HL-60/S4 (cell line): ENCODE data around the gene BAHCC1.

Experiments
- in situ Hi-C: fragments of 300-500 bp; cut with MboI; formaldehyde crosslinking; loops from 2 replicates; pipeline ENCODE4 v1.14.3; 2022; ENCODE audit warnings: low sequenced_read_pairs

The BAHCC1 gene

DNA sequence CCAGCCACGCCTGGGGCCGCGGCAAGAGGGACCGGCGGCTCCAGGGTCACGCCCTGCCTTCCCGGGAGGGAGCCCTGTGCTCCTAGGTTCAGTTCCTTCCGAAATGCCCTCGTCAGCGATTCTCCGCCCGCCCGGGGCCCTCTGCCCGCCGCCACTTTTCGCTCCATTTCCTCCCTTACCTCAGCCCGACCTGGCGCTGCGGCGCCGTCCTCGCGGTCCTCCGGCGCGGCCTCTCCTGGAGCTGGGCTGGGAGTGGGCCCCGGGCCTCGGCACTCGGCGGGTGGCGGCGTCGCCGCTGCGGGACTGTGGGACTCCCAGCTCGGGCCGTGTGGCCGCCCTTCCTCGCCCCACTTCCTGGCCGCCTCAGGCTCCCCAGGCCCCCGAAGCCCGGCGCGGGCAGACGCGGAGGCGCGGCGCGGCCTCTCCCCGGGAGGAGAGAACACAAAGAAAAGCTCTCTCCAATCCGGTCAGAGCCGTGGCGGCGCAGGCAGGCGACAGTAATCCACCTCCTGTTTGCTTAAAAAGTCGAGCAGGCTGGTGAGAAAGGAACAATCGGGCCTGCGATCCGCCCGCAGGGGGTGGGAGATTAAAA lies 1.6 kb downstream of the BAHCC1 start:
- in situ Hi-C loops, result no loop called here

DNA sequence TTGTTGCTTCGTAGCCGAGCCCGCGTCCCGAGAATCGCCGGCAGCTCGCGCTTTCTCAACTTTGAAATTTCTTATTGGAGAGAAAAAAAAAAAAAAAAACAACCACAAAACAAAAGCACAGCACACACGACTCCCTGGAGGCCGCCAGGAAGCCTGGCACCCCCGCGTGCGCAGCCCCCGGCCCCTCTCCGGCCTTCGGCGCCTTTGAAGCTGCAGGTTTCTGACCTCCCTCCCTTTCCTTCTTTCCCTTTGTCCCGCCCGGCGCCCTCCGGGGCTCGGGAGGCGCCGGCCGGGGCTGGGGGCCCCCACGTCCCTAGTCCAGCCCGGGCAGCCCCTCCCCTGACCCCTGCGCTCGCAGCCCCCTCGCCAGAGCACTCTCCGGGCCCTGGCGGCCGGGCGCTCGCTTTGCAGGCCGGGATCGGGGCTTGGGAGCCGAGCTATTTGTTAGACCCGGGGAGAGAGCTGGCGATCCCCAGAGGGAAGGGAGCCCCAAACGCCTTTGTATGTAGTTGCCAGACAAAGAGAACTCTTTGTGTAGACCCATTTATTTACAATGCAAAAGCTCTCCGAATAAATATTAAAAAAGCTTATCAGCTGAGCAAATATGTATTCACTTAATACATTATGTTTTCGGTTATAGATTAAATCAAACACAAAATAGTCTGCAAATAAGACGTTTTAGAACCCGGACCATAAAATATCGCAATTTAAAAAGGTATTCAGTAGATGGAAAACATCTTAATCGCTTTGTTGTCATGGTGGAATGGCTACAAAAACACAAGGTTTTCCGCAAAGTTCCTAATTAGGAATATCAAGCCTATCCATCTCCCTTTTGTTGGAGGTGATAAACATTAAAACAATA lies 2.3 kb downstream of the BAHCC1 start:
- in situ Hi-C loops, result no loop called here

DNA sequence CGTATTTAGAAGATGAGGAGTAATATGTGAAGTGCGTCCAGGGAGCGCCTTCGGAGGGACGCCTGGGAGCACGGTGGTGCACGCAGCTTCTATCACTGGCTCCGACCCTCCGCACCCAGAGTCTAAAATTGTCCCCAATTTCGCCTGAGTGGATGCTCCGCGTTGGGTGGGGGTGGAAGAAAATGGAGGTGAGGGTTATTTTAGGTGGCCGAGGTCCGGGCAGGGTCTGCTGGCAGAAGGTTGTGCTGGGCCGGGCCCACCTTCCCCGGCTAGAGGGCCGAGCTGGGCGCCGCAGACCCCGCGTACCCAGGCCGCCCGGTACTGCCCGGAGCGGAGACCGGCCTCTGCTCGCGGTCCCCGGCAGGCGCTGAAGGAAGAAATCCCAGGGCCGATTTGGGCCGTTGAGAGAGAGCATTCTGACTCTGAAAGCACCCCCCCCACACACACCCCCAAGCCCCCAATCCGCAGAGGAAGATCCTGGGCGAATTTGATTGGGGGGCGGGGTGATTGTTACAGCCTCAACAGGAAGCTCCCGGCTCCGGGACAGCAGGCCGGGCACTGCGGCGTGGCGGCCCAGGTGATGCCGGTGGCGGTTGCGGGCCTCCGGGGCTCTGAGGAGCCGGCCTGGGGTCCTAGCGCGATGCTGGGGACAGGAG lies 3.0 kb downstream of the BAHCC1 start:
- in situ Hi-C loops, result no loop called here

DNA sequence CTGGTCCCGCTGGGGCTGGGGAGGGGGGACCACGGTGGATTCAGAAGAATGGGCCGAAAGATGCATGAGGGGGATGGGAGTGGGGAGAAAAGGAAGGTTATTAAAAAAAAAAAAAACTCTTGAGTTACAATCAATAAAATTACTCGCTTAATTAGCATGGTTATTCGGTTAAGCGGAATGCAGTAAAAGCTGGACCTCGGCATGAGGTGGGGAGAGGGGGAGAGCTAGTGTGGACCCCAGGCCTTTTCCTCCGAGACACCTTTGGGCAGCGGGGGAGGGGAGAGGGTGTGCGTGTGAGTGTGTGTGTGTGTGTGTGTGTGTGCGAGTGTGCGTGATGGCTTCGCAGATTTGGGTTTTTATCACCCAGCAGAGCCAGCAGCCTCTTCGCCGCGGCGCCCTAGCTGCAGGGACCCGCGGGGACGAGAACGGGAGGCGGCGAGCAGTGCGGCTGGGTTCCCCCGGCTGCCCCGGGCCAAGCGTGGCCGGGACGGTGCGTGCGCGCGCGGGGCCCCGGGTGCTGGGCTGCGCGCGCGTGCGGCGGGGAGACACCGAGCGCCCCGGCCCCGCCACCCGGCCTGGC lies 3.7 kb downstream of the BAHCC1 start:
- in situ Hi-C loops, result no loop called here

DNA sequence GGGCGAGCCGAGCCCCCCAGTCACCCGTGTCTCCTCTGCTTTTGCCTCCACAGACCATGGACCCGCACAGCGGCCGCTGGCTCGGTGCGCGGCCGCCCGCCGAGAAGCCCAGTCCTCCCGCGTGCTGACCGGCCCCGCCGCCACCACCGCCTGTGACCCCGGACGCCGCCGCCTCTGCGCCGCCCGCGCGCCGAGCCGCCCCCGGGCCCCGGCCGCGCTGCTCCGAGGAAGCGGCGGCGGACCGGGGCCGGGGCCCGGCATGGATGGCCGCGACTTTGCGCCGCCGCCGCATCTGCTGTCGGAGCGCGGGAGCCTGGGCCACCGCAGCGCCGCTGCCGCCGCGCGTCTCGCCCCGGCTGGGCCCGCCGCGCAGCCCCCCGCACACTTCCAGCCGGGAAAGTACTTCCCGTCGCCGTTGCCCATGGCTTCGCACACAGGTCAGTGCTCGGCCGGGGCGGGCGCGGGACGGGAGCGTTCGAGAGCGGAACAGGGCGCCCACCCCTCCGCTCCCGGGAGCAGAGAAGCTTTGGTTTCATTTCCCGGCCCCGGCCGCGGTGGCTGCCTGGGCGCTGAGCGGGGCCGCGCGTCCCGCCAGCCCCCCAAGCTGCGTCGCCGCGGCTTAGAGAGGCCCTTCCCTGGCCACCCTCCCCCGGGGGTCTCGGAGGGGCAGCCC lies 4.4 kb downstream of the BAHCC1 start:
- in situ Hi-C loops, result no loop called here

DNA sequence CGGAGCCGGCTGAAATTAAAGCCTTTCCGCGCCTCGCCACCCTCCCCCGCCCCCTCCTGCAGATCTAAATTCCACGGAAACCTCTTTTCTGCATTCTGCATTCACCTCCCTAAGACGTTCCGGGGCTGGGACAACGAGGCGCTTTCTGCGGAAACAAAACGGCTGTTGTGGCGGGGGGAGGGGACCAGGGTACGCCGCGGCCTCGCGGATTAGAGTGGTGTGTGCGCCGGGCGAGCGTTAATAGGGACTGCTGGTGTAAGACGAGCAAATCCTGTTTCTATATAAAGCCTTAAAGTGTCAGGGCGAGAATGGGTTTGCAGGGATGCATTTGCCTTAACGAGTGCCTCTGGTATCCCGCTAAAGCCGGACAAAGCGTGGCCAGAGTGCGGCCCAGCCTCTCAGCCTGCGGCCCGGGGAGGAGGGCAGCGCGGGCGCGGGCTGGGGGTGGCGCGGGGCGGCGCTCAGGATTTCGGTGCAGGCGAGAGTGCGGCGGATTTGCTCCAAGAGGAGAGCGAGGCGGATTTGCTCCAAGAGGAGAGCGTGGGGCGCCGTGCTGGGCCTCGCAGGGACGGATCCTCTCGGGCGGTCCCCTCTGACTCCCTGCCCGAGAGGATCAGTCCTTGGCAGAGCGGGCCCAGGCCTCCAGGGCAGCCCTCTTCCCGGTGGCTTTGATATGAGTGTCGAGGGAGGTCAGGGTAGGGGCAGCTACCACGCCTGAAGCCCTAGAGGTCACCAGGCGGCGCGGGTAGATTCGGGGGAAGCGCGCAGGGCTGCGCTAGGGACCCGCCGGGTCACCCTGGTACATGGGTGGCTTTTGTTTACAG lies 5.1 kb downstream of the BAHCC1 start:
- in situ Hi-C loops, result no loop called here

DNA sequence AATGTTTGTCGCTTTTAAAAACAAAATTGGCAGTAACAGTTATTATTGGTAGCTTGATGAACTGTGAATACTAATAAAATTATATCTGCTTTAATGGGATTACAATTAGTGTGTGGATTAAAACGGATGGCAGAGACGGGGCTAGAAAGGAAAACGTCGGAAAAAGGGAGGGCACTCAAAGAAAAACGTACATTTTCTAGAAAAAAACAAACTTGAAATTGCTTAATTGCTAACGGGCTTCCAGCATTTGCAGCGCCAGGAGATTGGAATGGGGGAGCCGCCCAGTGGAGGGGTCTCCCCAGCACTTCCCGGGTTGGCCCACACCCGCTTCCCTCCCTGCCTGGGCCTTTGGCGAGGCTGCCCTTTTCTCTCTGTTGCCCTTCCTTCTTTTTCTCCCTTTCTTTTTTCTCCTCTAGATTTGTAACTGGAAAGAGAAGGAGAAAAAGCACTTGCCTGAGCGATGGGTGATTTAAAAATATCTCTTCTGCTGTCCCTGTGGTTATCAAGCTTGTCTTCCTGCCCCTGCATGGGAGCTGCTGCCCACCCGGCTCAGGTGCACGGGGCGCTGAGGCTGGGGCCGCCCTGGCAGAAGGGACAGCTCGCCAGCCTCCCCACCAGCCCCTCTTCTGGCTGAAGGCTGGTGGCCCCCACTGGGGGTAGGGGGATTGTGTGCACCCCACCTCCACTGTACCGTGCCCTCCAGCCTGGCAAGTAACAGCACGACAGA lies 5.9 kb downstream of the BAHCC1 start:
- in situ Hi-C loops, result no loop called here

DNA sequence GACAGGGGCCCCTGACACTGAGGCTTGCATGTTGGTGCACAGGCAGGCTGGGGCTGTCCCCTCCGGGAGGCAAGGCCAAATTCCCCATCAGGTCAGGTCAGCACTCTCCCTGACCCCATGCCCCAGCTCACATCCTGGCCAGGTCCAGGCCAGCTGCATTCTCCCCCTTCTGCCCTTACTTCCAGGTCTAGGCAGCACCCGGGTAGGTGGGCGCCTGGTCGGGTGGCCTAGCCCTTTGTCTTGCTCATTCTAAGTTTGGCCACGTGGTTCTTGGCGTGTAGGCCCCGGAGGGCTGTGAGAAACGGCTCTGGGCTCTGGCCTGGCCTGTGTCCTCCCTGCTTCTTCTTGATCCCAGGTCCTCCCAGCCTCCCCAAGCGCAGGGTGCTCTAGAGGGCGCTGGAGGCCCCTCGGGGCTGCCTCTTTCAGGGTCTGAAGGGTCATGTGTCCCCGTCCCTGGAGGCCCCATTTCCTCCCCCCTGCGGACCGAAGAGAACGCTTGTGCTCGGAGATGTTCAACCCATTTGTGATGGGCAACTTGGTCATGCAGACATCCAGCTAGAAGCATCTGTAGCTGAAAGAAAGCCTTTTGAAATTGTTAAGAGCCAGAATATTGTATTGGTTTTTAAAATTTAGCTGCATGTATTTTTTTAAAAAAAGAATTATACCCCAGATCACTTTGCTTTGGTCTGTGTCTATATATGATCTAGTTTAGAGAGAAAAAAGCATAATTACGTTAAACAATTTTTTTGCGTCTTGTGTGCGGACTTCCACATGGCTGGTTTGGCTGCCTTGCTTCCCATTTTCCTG lies 6.7 kb downstream of the BAHCC1 start:
- in situ Hi-C loops, result no loop called here

DNA sequence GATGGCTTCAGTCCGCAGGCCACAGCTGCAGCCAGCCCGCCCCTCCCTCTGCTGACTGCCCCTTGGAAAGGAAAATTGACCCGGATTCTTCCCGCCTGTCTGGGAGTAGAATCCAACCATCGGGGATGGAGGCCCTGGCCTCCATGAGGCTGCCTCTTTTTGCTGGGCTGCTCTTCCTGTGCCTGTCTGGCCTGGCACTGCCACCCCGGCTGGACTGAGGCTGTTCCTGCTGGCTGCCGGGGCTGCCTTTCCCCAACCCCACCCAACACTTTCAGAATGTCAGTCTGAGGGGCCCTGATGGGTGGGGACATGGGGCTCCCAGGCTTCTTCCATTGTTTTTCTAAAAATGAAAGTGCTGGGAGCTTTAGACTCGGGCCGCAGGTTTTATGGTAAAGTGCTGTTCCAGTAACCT lies 7.3 kb downstream of the BAHCC1 start:
- in situ Hi-C loops, result no loop called here

DNA sequence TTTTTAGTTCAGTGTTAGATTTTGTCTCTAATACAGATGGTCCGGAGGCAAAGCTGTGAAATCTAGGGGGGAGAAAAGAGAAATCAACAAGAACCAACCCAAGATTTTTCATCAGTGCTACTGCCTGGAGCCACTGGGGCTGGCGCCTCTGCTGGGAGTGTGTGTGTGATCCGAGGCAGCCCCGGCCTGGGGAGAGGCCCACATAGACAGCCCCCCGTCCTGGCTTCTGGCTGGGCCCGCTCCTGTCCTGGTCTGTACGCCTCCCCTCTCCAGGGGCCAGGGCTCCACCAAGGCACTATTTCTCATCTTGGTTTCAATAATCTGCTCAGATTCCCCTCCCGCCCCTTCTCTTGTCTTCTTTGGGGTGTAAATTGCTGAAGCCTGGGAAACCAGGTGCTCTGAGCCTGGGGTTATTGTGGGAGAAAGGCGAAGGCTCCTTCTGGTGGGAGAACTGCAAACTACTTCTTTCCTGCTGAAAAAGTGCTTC lies 7.8 kb downstream of the BAHCC1 start:
- in situ Hi-C loops, result no loop called here

DNA sequence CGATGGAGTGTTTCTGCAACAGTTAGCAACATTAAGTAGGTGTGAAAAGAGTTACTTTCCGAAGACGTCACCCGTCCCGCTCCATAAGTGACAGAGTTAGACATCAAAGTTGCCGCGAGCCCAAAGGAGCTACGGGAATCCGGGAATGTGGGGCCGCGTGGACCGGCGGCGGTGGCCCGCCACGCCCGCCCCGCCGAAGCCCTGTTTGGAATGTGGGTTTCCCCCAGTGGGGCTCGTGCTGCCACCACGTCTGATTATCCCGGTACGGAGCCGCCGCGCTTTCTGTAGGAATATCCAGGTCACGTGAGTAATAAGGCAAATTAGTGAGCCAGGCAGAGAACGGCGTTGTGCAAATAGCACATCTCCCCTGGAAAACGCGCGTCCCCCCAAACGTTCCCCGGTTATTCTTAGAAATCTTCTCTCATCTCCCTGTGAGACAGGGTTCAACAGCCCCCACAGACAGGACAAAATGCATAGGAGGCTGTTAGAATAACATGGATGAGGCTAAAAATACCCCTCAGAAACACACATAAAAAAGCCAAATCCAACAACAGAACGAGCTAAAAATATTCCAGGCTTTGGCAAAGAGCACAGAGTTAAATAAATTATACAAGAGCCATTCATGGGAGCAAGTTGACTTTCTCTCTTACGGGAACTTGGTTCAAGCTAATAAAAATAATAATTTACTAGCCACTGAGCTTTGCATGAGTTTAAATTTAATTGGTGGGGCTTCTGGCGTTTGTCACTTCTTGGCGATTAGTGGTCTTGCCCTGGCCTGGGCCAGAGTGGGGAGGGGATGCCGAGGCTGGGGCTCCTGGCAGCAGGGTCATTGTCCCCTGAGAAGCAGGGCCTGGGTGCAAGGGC lies 8.6 kb downstream of the BAHCC1 start:
- in situ Hi-C loops, result no loop called here

DNA sequence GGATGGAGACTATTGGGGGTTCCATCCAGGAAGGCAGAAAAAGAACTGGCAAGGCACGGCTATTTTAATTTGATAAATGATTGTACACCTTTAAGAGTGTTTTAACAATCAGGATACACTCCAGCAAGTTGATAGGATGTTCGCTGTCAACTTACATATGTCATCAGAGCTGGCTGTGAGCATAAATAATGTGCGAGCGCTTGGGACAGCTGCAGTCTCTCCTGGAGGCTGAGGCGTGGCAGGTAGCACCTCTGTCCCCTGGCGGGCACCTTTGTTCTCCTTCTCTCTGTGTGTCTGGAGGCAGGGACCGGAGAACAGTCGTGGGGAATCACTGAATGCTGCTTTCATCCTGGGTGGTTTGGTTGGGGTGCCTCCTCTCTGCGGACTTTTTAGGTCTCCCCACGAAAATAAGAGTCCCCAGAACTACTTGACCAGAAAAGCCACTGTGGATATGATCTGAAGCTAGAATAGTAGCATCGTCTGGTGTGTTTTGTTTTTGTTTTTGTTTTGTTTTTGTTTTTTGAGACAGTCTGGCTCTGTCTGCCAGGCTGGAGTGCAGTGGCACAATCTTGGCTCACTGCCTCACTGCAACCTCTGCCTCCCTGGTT lies 9.4 kb downstream of the BAHCC1 start:
- in situ Hi-C loops, result no loop called here

DNA sequence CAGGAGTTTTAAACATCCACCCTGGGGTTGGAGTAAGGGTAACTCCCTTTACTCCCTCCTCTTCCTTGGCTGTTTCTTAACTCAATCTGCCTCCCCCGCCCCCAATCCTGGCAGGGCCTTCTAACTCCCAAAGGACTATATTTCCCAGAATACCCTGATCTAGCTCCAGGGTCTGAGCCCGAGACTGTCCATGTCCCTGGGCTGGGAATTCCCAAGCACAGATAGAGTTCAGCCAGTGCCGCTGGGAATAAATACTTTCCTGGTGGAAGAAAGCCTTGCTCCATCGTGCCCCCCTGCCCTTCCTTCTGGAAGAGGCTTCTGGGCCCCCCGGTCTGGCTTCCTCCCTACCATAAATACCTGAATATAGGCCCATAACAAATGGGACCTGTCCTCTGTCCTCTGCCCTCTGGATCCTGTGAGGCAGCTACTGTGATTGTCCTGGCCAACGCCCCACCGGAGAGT lies 10.2 kb downstream of the BAHCC1 start:
- in situ Hi-C loops, result no loop called here

DNA sequence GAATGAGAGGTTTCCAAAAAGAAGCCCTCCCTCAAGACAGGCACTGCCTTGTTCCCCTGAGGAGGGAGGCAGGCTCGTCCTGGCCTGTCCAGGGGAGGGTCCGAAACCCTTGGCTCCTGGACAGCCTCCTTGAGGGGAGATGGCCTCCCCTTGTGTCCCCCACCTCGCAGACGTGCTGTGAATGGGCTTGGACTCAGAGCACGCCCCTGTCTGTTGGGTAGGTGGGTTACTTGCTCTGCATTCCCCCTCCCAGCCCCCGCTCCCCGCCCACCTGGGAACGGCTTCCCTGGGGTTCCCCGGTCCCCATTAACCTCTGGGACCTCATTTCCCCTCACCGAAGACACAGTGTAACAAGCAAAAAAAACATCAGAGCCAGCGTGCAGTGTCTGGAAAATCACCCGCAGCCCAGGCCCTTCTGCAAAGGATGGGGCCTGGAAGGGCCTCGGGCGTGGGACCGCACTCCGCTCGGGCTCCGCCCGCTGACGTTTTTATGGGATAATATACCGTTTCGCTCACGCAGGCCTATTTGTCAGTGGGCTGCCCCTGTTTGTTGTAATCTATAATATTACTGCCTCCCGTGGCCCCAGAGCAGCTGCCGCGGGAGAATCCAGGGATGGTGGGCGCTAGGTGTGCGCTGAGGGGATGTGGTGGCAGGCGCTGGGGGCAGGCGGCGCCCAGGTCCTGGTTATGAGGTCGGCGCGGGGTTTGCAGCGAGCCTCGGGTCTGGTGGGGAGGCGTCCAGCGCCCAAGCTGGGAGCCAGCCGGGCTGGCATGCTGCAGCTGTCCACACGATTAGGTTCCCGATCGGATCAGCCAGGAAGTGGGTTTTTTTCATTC lies 11.1 kb downstream of the BAHCC1 start:
- in situ Hi-C loops, result no loop called here

DNA sequence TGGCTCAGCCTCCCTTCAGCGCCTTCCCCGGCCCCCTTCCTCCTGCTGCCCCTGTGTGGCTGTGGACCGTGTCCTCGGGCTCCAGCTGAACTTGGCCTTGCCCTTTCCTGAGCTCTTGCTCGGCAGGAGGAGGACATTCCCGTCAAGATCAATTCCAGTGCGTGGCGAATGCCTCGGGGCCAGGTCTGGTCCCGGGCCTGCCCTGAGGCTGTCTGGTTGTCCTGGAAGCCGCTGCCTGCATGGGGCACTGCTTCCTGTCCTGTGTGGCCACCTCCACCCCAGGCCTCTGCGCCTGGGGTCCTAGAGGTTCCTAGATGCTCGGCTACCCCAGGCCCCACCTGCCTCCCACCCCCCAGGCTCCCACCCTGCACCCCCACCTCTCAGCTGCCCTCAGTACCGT lies 12.8 kb downstream of the BAHCC1 start:
- in situ Hi-C loops, result no loop called here

DNA sequence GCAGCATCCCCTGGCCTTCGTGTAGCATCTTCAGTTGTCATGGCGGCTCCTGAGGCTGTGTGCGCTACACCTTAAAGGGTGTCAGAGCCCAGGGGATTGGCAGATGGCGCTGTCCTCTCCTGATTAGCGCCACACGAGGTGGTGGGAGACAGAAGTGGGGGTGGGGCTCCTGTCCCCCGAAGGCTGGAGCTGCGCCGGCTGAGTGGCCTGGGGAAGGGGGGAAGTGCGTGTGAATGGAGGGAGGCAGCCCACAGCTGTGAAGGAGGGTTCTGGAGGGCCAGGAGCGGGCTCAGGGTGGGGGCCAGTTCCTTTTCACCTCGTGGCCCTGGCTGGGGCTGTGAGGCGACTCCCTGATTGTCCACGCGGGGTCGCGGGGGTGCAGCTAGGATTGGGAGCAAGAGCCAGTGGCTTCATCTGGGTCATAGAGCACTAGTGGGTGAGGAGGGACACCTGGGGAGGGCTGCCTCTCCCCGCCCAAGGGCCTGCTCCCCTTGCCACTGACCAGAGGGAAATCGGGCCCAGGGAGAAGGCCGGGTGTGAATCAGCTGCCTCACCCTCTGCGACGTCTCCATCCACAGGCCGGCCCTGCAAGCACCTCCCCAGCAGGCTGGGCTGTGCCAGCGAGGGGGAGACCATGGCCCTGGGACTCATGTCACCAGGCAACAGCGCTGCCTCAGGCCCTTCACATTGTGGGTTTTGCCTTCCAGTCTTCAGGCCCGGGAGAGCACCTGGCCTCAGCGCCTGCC lies 14.1 kb downstream of the BAHCC1 start:
- in situ Hi-C loops, result no loop called here
